VCaP (cell line): ENCODE data around the gene CD300LG.

Experiments
- H3K27ac ChIP-seq: fragments of 450-650 bp; 2 replicates; pipeline ENCODE4 v1.5.1; 2017
- CTCF ChIP-seq: fragments of 450-650 bp; conservative IDR thresholded peaks from 2 replicates; pipeline ENCODE4 v1.5.1; 2017; ENCODE audit warnings: mild to moderate bottlenecking, moderate library complexity

Gene CD300LG

GRCh38 chr17:43846221-43846712, 709 bp upstream of the CD300LG start:
- no peak overlapping the region for H3K27ac ChIP-seq
- TF ChIP-seq CTCF, result peak; percentile 99

GRCh38 chr17:43848601-43849000, 1.6 kb downstream of the CD300LG start:
- TF ChIP-seq CTCF, result no peak
- no peak overlapping the region for H3K27ac ChIP-seq

GRCh38 chr17:43849116-43849515, 2.1 kb downstream of the CD300LG start:
- TF ChIP-seq CTCF, result no peak
- no peak overlapping the region for H3K27ac ChIP-seq

GRCh38 chr17:43852571-43852970, 5.6 kb downstream of the CD300LG start:
- no peak overlapping the region for H3K27ac ChIP-seq
- TF ChIP-seq CTCF, result no peak

GRCh38 chr17:43853546-43853945, 6.6 kb downstream of the CD300LG start:
- H3K27ac ChIP-seq, result no peak overlapping the region
- no peak for TF ChIP-seq CTCF

- no peak overlapping the region for H3K27ac ChIP-seq
- TF ChIP-seq CTCF, result no peak
Measured at GRCh38 chr17:43854498-43854897, 7.5 kb downstream of the CD300LG start.

- TF ChIP-seq CTCF, result no peak
Measured at GRCh38 chr17:43855061-43855460, 8.1 kb downstream of the CD300LG start.

More at GRCh38 chr17:43855061-43855460, 8.1 kb downstream of the CD300LG start:
- H3K27ac ChIP-seq, result no peak overlapping the region
